ENCODE results near the gene NDUFS8. TPM values are rescaled to one million over a fixed set of nuclear protein-coding genes. Genes with fewer than 3 reads are reported as not detected.

Gene NDUFS8
- total RNA-seq, 2 donors from 2014 or later, result 247 to 274 TPM

DNA sequence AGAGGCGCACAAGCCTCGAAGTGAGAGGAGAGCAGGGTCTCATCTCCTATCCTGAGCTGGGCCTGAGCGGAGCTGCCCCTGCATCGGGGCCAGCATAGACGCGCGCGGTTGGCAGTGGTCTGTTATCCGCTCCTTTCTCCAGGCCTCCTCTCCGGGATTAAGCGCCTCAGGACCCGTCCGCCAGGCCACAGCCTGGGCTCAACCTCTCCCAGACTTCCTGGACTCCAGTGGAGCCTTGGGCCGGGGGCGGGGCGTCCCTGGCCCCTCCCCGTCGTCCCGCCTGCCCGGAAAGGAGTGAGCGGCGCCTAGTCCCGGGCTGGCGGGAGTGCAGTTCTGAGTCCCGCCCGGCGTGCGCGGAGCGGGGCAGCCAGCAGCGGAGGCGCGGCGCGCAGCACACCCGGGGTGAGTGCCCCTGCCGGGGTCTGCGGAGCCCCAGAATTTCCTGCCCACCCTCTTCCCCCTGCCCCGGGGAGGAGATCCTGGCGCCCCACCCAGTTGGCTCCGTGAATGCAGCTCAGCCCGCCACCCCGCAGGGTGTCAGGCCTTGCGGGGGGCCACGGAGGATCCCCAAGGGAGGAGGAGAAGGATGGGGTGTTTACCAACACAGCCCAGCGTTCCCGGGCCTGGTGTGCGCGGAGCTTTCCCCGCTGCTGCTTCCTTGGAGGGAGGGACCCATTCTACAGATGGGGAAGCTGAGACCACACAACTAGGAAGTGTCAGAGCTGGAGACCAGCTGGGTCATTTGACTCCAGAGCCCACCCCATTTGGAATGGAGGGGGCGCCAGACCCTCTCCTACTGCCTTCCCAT, 8.4 kb downstream of the NDUFS8 start, which contains the start of gene TCIRG1:
TCIRG1 (plus strand) TSS at position 308 of the 808 bp plus-strand sequence. CDS start 2,247 bp downstream, outside the sequence.
- intact Hi-C loops (cut with DNase I), result loop anchor here (2.0 kb wide), 1 partner anchor 80 kb away; no protein-coding TSS in a partner anchor
- peak; percentile 88 for DNase-seq (ENCODE audit: low spot score)
- Histone ChIP-seq H3K9me3 (no peaks in the 10 kb centered on the region), H3K27me3 (replicated peaks; ENCODE audit: insufficient read depth) (no peaks in the 10 kb centered on the region), H3K36me3 (peaks cover 0 to 12% of the 10 kb centered on the region in 2 donors), H3K4me1 (replicated peaks) (peaks cover 10% of the 10 kb centered on the region), H3K4me3 (peak within 1 kb of the TSS; percentile 63 to 76), H3K27ac (peak within 1 kb of the TSS; percentile 80 to 88)
- WGBS, result 5% methylated on average over 51 of the region's 51 CpGs
- TF ChIP-seq POLR2A (IDR thresholded peaks at IDR 0.05) (peak; percentile 99), POLR2AphosphoS5 (IDR thresholded peaks at IDR 0.05) (peak; percentile 84)
- TF ChIP-seq, protein P1, sequence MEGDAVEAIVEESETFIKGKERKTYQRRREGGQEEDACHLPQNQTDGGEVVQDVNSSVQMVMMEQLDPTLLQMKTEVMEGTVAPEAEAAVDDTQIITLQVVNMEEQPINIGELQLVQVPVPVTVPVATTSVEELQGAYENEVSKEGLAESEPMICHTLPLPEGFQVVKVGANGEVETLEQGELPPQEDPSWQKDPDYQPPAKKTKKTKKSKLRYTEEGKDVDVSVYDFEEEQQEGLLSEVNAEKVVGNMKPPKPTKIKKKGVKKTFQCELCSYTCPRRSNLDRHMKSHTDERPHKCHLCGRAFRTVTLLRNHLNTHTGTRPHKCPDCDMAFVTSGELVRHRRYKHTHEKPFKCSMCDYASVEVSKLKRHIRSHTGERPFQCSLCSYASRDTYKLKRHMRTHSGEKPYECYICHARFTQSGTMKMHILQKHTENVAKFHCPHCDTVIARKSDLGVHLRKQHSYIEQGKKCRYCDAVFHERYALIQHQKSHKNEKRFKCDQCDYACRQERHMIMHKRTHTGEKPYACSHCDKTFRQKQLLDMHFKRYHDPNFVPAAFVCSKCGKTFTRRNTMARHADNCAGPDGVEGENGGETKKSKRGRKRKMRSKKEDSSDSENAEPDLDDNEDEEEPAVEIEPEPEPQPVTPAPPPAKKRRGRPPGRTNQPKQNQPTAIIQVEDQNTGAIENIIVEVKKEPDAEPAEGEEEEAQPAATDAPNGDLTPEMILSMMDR (IDR thresholded peaks at IDR 0.05), result peak in 2 of 4 experiments; percentile 40 to 71

DNA sequence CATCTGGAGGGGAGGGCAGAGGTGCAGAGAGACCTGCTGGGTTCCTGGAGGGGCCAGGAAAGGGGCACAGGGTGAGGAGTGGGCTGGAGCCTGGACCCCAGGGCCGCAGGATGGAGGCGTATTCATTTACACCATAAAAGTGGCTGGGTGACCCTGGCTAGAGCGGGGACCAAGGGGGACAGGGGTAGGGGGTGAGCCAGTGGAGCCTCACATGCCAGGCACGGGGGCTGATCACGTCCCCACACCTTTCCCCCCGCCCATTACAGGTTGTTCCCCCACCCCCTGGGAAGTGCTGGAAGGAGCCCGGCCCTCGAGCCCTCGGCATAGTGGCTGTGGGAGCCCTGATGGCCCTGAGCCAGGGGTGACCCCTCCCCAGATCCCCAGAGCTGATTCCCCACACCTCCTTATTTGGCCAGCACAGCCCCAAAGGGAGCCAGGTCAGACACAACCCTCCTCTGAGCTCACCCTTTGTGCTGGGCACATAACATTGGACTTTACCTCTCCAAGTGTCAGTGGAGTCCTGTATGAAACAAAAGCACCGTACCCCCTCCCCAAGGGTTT, 9.1 kb downstream of the NDUFS8 start:
- no peak for TF ChIP-seq POLR2A (IDR thresholded peaks at IDR 0.05)
- TF ChIP-seq, protein P1 (IDR thresholded peaks at IDR 0.05), result no peak
- TF ChIP-seq POLR2AphosphoS5 (IDR thresholded peaks at IDR 0.05), result no peak
- H3K4me3 ChIP-seq, result peak overlapping the region; percentile 63 to 76
- DNase-seq (ENCODE audit: low spot score), result no peak
- H3K27ac ChIP-seq, result peak overlapping the region; percentile 80 to 88
- intact Hi-C loops (cut with DNase I), result loop anchor here (2.0 to 5.0 kb wide), 2 partner anchors 79 to 168 kb away; no protein-coding TSS in a partner anchor
- H3K4me1 ChIP-seq (replicated peaks), result peaks cover 10% of the 10 kb centered on the region
- peaks cover 0 to 15% of the 10 kb centered on the region in 2 donors for H3K36me3 ChIP-seq
- no peaks in the 10 kb centered on the region for H3K9me3 ChIP-seq
- H3K27me3 ChIP-seq (replicated peaks; ENCODE audit: insufficient read depth), result no peaks in the 10 kb centered on the region
- WGBS, result 35% methylated on average over 10 of the region's 10 CpGs

DNA sequence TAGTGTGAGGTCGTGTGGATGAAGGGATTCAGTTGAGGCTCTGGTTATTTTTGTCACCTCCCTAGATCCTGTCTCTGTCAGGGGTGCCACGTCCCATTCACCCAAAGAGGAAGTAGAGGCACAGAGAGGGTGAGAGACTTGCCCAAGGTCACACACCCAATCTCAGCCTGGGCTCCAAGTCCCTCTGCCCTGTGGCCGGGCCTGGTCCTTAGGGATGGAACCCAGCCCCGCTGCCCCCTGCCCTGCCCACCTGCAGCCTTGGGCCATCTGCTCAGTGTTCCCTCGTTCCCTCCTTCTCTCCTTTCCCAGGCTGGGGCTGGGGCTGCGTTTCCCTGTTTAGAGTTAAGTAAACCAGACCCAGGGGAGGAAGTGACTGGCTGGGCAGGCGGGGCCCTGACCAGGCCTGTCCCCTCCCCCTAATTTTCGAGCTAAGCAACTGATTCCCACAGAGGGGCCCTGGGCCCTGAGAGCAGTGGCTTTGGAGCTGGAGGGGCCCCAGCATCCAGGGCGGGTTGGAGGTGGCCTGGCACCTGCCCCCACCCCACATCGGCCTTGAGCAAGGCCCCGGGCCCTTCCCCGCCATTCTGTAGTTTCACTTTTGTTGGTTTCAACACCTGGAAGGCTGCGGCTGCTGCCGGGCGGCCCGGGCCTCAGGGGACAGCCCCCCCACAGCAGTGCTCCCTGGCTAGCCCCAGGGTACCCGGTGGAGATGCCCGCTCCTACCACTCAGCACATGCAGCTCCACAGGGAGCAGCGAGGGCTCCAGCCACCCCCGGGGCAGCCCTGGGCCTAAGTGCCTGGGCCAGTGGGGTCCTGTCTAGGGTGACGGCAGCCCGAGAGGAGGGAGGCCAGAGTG, 9.8 kb downstream of the NDUFS8 start:
- Histone ChIP-seq H3K36me3 (peaks cover 0 to 18% of the 10 kb centered on the region in 2 donors), H3K27me3 (replicated peaks; ENCODE audit: insufficient read depth) (no peaks in the 10 kb centered on the region), H3K4me3 (peak overlapping the region; percentile 63 to 76), H3K27ac (peak overlapping the region; percentile 80 to 88), H3K9me3 (no peaks in the 10 kb centered on the region), H3K4me1 (replicated peaks) (peaks cover 10% of the 10 kb centered on the region)
- intact Hi-C loops (cut with DNase I), result loop anchor here (5.0 kb wide), 1 partner anchor 167 kb away; no protein-coding TSS in a partner anchor
- TF ChIP-seq, protein P1 (IDR thresholded peaks at IDR 0.05), result no peak
- peak; percentile 54 for TF ChIP-seq POLR2AphosphoS5 (IDR thresholded peaks at IDR 0.05)
- peak; percentile 40 for TF ChIP-seq POLR2A (IDR thresholded peaks at IDR 0.05)
- 16% methylated on average over 18 of the region's 22 CpGs for WGBS
- peak; percentile 56 for DNase-seq (ENCODE audit: low spot score)

GRCh38 chr11:68040957-68041591, 10.6 kb downstream of the NDUFS8 start:
- H3K27me3 ChIP-seq (replicated peaks; ENCODE audit: insufficient read depth), result no peaks in the 10 kb centered on the region
- 87% methylated on average over 14 of the region's 23 CpGs for WGBS

More at GRCh38 chr11:68040957-68041591, 10.6 kb downstream of the NDUFS8 start:
- DNase-seq (ENCODE audit: low spot score), result no peak
- no peaks in the 10 kb centered on the region for H3K9me3 ChIP-seq
- peak overlapping the region; percentile 80 to 88 for H3K27ac ChIP-seq
- intact Hi-C loops (cut with DNase I), result loop anchor here (5.0 kb wide), 1 partner anchor 166 kb away; no protein-coding TSS in a partner anchor
- peaks cover 0 to 18% of the 10 kb centered on the region in 2 donors for H3K36me3 ChIP-seq
- H3K4me3 ChIP-seq, result peak overlapping the region; percentile 63 to 76
- peaks cover 10% of the 10 kb centered on the region for H3K4me1 ChIP-seq (replicated peaks)
- no peak for TF ChIP-seq POLR2A (IDR thresholded peaks at IDR 0.05)
- TF ChIP-seq, protein P1 (IDR thresholded peaks at IDR 0.05), result no peak
